Measurements from ENCODE around the gene SVIP.
A peak's percentile ranks its signal among the peaks of the same experiment; 100 is the strongest.

Gene SVIP, protein sequence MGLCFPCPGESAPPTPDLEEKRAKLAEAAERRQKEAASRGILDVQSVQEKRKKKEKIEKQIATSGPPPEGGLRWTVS

DNA sequence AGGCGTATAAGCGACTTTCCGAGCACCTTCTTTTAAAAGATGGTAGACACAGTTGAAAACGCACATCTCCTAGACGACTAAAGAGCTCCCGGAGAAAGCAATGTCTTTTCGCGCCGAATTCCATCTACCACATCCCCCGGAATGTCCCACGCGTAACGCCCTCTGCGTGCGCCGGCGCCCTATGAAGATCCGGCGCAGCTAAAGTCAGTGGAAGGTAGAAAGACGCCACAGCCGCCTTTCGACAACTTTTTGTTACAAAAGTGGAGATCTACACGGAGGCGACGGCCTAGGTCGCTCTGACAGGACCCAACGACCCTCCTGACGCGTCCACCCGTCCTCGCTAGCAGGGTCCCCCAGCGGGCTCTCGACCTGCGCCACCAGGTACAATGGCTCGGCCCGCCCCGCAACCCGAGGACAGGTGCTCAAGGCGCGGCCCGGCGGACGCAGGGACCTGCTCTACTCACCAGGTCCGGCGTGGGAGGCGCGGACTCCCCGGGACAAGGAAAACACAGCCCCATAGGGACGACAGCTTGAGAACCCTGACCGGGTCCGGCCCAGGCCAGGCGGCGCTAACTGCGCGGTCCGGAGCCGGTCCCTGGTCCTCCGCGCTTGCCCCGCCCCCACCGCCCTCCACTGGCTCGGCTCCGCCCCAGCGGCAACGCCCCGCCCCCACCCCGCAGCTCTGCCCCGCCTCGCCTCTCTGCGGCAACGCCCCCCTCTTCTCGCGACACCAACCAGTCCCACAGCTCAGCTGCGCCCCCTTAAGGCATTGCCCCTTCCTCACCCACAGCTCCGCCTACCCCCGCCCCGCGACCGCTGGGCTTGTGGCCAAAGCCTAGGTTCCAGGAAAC, at the start of gene SVIP:
TSS of gene SVIP (minus strand) at position 571 of the 851 bp plus-strand sequence. CDS start at position 518, 53 bp downstream.
- DNase-seq (ENCODE audit: low read depth) = peak; percentile 87

DNA sequence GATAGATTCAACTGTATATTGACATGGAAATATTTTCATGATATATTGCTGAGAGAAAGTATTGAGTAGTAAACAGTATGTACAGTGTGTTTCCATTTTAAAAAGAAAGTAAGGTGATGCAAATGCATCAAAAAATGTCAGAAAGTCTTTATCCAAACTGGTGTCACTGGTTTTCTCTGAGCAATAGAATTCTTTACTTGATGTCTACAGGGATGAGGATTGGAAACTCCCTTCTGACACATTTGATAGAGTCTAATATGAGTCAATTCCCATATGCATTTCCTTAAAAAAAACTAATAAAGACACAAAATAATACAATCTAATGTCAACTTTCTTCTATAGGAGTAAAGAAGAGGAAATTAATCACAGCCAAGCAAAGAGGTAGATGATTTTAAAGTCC, 49.0 kb upstream of the SVIP start:
- no peak for DNase-seq (ENCODE audit: low read depth)

DNA sequence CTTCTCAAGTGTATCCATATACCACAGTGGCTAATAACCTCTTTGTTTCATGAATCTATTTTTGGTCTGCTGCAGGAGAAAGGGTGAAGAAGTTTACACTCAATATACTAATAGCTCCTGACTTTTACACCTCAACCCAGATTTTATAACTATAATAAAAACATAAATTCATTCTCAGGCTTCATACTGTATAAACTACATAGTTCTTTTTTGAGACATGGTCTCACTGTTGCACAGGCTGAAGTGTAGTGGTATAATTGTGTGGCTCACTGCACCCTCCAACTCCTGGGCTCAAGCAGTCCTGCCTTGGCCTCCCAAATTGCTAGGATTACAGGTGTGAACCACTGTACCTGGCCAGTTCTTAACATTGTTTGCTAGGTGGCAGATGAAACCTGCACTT, 48.4 kb upstream of the SVIP start:
- no peak for DNase-seq (ENCODE audit: low read depth)

DNA sequence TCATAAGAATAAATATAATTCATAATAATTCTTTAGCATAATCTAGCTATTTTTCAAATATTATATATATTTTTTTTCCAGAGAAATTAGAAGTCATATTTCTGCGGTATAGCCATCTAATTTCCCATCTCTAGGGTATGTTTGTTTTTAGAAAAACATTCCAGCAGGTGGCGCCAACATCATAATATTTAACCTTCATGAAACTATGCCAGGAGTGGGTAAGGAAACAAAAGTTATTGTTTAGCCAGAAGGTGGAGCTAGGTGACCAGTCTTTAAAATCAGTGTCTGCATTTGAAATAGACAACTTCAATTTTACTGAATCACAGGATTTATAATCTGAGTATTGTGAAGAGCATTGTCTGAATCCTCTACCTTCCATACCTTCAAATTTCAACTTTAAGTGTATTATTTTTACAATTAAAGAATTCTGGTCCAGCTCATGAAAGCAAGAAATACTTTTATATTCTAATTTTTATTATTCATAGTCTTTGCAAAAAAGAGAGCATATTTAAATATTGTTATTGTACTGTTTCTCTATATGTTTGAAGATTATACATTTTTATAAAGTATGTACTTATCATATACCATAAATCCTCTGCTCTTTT, 46.4 kb upstream of the SVIP start:
- DNase-seq (ENCODE audit: low read depth) = peak; percentile 43

DNA sequence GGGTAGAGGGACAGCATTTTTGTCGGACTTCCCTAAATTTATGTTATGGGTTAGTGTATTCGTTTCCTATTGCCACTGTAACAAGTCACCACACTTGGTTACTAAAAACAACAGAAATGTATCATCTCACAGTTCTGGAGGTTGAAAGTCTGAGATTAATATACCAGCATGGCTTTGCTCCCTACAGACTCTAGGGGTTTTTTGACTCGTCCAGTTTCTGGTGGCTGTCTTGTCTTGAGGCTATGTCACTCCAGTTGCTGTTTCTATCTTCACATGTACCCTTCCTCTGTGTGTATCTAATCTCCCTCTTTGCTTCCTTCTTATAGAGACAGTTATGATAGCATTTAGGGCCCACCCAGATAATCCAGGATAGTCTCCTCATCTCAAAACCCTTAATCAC, 39.7 kb upstream of the SVIP start:
- no peak for DNase-seq (ENCODE audit: low read depth)

DNA sequence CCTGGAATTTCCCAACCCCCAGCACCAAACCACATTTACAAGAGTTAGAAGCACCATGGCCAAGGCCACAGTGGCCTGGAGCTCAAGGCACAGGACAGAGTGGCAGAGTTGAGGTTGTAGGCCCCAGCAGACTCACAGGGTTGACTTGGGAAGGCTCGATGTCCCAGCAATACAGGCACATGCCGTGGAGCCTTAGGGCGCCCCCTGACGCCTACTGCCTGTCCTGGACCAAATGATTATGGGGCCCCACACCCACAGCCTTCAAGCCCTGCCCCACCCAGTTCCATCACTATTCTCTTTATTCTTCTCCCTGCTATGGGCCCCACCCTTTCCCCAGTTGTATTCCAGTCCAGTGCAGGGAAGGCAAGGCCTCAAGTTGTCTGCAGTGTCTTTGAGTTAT, 30.6 kb upstream of the SVIP start, which contains the start of gene CCDC179:
TSS of gene CCDC179 (minus strand) at position 234 of the 400 bp plus-strand sequence. CDS start at position 181, 53 bp downstream.
- DNase-seq (ENCODE audit: low read depth) = no peak

DNA sequence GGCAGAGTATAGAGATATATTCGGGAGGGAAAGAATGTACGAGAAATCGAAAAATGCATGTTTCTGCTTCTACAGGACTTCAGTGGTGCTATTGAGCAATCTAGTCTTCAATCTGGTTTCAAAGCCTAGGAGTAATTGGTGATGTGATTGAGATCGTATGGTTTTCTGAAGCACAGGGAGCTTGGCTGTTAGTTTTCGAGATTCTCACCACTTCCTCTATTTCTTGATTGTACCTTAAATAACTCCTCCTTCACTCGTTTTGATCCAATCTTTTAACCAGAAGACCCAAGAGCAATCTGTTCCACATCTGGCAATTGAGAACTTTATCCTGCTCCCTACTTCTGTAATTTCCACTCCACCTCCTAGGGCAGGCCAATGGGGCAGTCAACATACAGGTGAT, 30.2 kb upstream of the SVIP start:
- no peak for DNase-seq (ENCODE audit: low read depth)

DNA sequence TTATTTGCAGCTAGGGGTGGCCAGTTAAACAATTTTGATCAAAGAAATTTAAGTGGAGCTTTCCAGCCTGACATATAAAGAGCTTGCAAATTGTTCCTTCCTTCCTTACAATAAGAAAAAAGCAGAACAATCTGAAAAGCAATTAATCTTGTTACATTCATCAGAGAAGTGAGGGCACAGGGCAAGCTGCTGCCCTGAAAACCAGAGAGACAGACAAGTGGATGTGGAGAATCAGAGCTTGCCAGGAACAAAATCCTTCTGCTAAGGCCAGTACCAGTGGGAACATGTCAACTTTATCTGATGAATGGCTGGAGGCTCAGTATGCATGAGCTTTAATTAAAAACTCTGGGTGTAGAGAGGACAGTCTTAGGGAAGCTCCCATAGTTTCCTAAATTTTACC, 21.9 kb upstream of the SVIP start:
- DNase-seq (ENCODE audit: low read depth) = no peak

DNA sequence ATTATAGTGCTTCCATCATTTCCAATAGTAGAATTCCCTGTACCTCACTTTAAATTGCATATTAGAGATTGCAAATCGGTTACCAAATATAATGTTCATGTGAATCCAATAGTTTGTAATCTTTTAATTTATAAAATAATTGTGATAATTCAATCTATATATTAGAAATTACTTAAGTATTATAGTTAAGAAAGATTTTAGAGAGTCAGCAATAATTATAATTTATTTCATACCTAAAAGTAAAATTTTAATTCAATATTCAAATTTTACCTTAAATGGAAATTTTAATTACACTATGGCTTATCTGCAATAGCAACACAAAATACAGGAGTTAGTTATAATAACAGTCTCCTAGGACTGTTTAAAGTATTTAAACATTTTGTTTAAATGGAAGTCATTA, 17.1 kb upstream of the SVIP start:
- no peak for DNase-seq (ENCODE audit: low read depth)

DNA sequence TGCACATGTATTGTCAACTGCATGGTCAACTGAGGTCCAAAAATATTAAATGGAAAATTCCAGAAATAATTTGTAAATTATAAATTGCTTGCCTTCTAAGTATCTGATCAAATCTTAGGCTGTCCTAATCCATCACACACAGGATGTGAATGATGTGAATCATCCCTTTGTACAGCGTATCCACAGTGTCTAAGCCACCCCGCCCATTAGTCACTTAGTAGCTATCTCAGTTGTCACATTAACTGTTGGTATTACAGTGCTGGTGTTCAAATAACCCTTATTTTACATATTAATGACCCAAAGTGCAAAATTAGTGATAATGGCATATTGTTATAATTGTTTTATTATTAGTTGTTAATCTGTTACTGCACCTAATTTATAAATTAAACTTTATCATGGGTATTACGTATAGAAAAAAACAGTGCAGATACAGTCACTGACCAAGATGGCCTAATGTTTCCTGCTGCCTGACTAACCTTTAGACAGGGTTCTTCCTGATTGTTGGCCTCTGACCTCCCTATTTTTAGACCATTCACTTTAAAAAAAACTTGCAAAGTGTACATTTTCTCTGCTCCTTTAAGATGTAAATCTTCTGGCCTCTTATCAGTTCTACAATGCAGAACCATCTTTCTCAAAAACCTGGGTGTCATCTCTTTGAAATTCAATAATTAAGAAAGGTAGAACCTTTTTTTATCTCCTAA, 2.9 kb upstream of the SVIP start:
- DNase-seq (ENCODE audit: low read depth) = no peak

DNA sequence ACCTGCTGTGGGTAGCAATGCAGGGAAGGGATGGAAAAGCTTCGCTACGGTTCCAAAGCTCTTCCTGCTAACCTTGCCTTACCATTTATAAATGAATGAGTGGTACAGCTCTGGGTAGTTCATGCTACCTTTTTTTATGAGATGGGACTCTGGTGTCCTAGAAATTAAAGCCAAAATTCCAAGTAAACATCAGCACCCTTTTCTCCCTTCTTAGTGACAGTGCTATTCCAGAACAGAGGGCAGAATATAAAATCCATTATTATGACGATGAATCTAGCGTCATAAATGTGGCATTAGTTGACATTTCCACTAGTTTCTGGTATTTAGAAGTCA, 447 bp upstream of the SVIP start:
- DNase-seq (ENCODE audit: low read depth) = no peak

DNA sequence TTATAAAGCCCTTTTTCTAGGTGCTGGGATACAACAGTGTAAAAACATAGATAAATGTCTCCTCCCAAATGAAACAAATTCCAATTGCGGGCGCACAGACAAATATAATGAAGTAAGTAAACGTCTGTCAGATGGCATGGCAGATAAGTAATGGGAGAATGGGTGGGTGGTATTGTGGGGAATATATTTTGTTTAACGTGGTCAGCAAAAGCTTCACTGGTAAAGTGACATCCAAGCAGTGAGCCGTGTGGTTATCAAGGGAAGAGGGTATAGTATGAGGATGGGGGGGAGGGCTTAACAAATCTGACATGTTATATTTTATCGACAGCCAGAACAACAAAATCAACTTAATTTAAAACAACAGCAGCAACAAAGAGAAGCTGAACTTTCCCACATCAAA, 1.2 kb downstream of the SVIP start:
- DNase-seq (ENCODE audit: low read depth) = no peak

DNA sequence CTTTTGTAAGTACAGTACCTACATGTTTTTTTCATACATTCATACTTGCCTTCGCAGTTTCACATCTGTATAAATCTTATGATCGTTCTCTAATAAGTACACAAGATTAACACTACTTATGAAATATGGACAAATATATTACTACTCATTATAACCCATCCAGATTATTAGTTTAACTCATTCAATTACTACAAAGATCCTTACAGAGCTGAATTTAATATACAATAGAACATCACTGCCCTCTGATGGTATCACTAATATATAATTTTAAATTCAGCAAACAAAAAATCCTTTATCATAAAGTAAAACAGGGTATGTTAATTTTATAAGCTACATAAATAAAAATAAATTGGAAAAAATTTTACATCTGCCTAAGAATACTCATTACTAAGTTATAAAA, 7.4 kb downstream of the SVIP start:
- no peak for DNase-seq (ENCODE audit: low read depth)

DNA sequence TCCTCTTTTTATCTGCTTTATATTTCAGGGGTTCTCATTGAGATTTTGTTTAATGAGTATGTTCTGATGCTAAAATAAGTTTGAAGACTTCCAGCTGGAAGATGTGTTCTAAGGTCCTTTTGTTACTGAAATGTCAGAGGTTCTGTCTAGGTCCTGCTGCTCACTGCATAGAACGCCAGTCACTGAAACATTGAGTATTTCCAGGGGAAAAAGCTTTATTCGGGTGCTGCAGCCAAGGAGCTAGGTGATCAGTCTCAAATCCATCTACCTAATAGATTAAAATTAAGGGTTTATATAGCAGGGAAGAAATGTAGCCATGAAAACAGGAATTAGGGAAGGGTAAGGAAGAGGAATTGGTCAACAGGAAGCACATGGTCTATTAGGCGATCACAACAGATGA, 19.7 kb downstream of the SVIP start:
- DNase-seq (ENCODE audit: low read depth) = no peak

DNA sequence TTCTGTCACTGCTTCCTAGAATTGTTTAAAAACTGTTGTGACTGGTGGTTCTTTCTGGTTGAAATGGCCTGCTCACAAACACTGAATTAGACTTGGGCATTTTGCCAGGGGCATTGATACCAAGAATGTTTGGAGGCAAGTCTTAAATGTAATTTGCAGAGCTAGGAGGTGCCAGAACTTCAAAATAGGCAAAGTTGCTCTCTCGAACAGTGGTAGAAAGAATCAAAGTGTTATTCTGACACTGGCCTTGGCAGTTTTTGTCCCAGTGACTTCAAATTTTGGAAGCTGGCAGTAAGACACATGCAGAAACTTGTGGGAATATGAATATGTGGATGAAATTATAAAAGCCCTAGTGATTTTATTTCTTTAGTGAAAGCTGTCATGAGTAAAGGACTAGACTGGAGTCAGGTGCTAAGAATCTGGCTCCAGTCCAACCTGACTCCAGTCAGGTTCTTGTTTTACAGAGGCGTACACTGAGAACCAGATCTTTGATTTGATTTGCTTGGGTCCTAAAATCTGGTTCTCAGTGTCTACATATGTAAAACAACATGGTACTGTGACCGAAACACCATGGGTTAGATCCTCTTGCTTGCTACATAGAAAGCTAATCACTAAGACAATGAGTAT, 20.9 kb downstream of the SVIP start:
- no peak for DNase-seq (ENCODE audit: low read depth)

DNA sequence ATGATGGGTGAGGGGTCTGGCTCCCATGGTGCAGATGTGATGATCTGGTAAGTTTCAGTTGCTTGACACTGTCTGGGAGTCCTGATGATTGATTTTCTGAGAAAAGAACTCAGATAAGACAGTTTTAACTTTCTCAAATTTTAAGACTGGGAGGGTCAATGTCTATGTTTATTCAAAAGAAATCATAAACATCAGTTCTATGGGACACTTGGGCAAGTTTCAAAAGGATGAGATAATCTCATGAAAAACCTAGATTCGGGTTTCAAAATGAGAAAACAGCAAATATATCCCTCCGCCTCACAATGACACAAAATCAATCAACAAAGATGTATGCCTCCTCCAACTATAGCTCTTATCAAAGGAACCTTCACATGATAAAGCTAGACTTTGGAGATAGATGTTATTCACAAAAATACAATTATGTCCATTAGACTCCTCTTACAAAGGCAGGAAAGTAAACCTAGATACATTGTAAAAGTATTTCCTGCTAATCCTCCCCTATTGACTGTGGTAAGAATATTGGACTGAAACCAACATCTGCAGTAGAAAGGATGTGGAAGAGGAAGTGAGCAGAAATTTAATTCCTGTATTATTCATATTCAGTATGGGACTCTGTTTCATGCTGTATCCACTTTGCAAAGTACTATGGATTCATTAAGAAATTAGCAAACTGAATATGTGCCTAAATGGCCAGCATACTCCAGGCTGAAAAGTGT, 21.6 kb downstream of the SVIP start:
- no peak for DNase-seq (ENCODE audit: low read depth)

DNA sequence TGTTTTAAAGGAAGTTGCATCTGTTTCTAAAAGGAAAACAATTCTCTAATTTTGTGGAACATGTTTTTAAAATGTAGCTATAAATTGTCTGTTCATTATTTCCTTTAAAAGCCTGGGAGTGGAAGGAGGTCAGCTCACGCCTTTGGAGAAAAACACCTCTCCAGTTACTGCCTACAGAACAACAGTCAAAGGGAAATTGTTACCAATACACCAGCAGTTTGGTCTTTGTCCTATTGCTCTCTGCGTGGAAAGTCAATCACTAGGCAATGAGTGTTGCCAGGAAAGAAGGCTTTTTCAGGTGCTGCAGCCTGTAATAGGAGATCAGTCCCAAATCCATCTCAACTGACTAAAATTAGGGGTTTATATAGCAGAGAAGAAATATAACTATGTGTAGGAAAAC, 22.2 kb downstream of the SVIP start:
- DNase-seq (ENCODE audit: low read depth) = no peak

DNA sequence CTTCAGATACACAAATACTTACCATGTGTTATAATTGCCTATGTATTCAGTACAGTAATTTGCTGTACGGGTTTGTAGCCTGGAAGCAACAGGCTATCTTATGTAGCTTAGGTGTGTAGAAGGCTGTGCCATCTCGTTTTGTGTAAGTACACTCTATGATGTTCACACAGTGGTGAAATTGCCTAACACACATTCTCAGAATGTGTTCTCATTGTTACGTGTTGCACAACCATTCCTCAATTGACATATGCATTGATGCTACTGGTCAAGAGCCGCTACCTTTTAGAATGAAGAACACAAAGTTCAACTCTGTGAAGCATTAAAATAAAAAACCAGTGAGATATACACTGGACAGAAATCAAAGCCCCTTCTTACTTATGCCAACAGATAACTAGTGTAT, 26.7 kb downstream of the SVIP start:
- no peak for DNase-seq (ENCODE audit: low read depth)

DNA sequence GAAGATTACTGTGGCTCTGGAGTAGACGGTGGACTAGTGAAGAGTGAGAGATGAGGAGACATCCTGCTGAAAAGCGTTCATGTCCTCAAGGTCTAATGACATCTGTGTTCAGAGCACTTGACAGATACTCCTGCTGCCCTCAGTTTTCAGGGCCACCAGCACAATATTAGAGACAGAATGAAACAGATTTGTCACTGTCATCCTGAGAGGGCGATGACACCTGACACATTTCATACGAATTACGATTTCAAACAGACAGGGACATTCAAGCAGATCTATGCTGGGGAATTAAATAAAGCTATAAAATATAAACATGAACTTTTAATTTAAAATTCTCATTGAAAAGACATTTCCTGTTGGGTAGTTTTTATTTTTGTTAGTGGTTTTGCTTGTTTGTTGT, 29.1 kb downstream of the SVIP start:
- no peak for DNase-seq (ENCODE audit: low read depth)

DNA sequence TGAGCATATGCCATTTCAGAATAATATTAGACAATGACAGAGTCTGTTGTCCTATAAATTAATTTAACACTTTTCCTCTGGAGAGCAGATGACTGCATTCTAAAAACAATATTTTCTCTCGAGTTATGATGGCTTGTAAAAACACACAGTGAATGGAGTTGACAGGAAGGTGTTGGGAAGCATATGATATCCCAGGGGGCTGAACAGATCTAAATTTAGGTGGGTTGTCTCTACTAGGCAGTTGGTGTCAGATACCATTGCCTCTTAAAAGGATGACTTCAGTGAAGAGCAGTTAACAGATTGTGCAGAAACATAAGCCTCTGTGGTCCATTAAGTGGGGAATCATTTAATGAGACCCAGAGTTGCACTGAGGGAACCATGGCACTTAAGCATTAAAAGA, 30.7 kb downstream of the SVIP start:
- no peak for DNase-seq (ENCODE audit: low read depth)

DNA sequence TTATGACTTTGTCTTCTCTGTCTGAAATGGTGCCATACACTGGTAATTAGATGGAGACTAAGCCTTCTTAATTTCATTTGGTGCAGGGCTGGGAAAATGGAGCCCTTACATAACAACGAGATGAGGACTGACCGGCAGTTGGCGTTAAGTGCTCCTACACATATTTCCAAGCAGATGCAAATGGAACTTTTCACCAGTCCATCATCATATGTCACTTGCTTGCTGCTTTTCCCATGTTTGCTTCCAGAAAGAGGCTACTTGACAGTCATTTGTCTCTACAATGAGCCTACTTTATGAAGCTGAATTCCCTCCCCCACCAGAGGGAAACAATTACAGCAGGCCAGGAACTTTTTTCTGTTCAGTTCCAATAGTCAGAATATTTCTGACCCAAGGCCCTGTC, 32.6 kb downstream of the SVIP start:
- DNase-seq (ENCODE audit: low read depth) = no peak

DNA sequence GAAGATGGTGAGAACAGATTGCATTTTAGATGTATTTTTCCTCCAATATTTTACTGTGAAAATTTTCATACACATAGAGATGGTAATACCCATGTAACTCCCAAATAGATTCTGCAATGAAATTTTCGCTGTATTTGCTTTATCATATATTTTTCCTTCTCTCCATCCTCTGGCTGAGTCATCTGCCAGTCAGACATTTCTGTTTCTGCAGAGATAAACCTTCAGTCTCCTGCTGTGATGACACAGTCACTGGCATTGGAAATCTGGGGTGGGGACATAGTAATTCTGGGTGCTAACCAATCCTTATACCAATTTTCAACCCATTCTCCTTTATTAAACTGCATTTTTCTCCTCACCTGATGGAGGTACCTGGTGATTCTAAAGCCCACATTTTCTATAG, 33.7 kb downstream of the SVIP start:
- DNase-seq (ENCODE audit: low read depth) = no peak
